HG03196 (cell line): ENCODE data around the gene TOMM34.

Experiments used
- ATAC-seq: cut with Tn5 transposase; IDR thresholded peaks from one replicate; pipeline ENCODE4 v1.9.1; 2021; ENCODE audit not compliant: unreplicated experiment

TOMM34 gene

DNA sequence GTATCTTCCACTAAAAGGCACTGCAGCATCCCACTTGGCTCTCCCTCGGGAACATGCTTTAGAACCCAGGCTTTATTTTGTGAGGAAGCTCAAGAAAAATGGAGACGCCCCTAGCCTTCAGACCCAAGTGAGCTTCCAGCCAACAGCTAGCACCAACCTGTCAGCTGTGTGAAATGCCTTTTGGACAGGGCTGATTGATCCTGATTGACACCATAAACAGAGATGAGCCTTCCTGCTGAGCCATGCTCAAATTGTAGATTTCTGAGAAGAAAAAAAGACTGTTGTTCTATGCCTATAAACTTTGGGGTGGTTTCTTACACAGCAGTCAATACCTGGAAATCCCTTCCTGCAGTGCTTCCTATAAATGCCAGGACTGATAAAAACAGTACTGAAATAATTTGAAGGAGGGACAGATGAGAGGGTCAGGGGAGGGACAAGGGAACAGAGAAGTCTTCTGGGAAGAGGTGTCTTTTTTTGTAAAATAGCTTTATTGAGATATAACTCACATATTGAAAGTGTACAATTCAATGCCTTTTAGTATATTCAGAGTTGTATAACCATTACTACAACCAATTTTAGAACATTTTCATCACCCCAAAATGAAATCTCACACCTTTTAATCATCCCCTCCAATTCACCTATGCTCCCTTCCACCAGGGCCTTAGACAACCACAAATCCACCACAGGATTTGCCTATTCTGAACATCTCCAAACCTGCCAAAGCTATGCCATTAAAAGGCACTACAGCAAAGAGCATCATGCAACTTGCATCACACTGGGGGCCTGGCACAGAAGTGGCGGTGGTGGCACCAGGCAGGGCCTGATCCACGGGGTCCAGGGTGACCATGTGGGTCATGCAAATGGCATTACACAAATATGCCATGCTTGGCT, 3.4 kb upstream of the TOMM34 start:
- ATAC-seq: no peak

- ATAC-seq: no peak
These were observed 2.3 kb upstream of the TOMM34 start for GRCh38 chr20:44962483-44962882.

- ATAC-seq: no peak
These were observed 1.7 kb upstream of the TOMM34 start for GRCh38 chr20:44961870-44962267.

DNA sequence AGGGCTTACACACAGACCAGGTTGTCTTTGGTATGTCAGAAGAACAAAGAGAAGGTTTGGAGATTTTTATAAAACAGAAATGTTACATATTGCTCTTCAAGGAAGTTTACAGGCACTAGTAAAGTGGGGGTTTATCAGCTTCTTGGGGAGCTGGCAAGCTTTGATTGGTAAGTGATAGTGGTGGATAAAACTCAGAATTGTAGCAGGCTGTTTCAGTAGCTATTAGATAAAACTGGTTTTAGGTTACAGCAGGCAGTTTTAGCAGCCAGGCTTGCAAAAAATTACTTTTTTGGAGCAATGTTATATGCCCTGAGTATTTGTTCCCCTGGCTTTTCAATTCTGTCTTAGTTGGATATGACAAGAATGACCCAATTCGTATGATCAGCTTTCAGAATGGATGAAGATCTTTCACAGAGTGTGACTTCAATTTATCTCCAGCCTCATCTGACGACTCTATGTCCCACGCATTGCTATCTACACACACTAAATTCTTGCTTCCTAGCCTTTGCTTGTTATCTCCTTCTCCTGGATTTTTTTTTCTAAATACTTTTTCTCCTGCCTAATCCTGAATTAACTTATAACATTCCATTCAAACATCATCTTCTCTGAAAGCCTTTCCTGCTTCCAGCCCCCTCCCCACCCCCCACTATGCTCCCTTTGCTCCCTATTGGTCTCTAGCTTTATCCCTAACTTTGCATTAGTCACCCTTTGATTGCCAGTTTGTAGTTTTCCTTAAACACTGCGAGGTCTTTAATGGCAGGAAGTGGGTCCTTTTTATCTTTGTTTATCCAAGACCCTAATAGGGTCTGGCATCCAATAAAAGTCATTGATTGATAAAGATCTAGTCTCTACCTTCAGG, 1.0 kb upstream of the TOMM34 start:
- no peak for ATAC-seq

DNA sequence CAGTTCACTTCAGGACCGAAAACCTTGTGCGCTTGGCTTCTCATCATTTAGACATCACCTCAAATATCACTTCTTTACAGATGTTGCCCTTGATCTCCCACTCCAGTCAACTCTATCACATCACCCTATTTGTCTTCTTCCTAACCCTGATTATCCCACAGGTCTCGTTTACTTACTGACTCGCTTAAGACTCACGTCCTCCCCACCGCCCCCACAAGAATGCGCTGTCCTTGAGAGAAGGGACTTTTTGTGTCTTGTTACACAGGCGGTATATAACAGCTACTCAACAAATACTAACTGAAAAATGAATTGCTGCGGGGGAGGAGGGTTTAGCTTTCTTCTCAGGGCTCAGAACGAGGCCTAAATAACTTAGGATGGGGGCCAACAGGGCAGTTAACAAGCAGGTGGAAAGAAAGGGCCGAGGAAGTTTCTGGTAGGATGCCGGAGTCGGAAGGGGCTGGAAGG, 527 bp downstream of the TOMM34 start:
- no peak for ATAC-seq

- no peak for ATAC-seq
These were observed 1.0 kb downstream of the TOMM34 start for GRCh38 chr20:44959082-44959637.

- no peak for ATAC-seq
These were observed 1.9 kb downstream of the TOMM34 start for GRCh38 chr20:44958276-44958675.

DNA sequence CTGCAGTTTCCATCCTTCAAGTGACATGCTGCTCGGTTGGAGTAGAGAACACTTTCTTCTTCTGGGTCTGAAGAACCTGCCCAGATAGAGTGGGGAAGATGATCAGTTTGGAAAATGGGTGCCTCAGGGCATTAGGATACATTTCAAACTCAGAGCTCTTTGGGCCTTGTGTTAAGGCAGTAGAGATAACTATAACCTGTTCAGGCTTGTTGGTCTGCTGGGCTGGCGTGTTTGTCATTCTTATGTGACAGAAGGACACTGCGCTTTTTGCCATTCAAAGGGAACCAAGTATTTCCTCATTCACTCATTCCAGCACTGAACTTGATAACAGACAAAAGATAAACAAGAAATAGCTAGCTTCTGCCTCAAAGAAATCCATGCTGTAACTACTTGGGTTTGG, 3.8 kb downstream of the TOMM34 start:
- no peak for ATAC-seq

DNA sequence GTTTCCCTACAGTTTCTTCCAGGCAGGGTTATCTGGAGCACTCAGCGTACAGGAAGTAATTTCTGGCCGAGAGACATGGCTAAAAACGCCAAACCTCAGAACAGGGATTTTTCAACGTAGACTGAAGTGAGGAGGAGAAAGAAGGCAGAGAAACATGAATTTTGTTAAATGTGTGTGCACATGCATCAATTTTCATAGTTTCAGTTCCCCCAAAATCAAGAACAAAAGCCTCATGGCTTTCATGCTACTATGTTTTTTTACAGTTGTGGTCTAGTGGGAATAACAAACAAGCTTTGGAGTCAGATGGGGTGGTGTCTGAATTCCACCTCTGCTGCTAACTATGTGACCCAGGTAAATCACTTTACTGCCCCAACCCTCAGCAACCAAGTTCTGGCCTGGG, 4.9 kb downstream of the TOMM34 start:
- ATAC-seq: no peak

GRCh38 chr20:44954211-44954610, 6.0 kb downstream of the TOMM34 start:
- no peak for ATAC-seq

- ATAC-seq: no peak
These were observed 7.5 kb downstream of the TOMM34 start for GRCh38 chr20:44952731-44953130.

- ATAC-seq: no peak
These were observed 9.8 kb downstream of the TOMM34 start for GRCh38 chr20:44950368-44950767.

- ATAC-seq: no peak
These were observed 11.7 kb downstream of the TOMM34 start for GRCh38 chr20:44948513-44948912.

DNA sequence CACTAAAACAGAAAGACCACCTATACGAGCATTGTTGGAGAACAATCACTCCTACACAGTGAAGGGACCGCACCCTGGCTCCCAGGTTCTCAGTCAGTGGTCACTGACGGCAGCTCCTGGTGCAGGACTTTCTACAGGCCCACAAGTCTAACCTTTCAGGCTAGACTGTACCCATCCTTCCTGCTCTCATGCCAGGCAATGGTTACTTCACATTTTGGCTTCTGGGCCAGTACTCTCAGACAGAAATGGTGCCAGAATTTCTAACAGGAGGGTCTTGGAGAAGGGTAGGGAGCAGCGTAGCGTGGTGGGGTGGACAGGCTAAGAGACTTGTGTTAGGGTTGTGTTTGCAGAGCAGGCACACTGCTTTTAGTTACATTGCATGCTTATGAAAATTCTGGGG, 12.1 kb downstream of the TOMM34 start:
- no peak for ATAC-seq

DNA sequence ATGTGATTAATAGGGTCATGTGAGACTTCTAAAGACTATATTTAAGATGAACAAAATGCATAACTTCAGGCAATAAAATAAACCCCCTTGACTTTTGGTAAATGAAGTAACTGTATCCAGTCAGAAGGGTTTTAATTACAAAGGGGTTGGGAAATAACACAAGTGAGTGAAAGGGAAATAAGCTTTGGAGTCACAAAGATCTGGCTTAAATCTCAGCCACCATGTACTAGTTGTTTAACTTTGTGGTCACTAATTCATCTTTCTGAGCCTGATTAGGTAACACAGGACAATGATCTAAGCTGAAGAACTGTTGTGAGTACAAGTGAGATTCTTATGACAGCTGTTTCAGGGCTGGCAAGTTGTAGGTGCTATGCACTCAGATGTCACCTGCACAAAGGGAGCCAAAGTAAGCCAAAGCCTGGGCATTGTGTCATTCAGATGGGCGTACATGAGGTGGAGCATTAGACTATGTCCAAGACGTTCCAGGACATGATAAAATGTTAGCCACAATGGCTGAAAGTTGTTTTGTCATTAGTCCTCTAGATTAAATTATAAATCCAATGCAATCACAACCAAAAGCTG, 13.8 kb downstream of the TOMM34 start:
- no peak for ATAC-seq

DNA sequence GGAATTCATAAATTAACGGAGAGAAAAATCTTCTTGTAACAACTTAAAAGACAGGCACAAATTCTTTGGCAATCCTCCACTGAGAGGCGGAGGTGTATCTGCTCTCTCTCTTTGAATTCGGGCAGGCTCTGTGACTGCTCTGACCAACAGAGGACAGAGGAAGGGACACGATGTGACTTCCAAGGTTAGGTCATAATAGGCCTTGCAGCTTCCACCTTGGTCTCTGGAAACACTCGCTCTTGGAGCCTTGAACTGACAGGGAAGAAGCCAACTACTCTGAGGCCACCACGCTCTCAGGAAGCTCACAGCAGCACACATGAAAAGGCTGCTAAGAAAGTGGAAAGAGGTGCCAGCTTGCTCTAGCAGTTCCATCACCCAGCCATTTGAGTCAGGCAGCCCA, 14.9 kb downstream of the TOMM34 start:
- no peak for ATAC-seq

- no peak for ATAC-seq
These were observed 16.4 kb downstream of the TOMM34 start for GRCh38 chr20:44943828-44944227.

GRCh38 chr20:44942264-44942973, 17.8 kb downstream of the TOMM34 start:
- no peak for ATAC-seq

DNA sequence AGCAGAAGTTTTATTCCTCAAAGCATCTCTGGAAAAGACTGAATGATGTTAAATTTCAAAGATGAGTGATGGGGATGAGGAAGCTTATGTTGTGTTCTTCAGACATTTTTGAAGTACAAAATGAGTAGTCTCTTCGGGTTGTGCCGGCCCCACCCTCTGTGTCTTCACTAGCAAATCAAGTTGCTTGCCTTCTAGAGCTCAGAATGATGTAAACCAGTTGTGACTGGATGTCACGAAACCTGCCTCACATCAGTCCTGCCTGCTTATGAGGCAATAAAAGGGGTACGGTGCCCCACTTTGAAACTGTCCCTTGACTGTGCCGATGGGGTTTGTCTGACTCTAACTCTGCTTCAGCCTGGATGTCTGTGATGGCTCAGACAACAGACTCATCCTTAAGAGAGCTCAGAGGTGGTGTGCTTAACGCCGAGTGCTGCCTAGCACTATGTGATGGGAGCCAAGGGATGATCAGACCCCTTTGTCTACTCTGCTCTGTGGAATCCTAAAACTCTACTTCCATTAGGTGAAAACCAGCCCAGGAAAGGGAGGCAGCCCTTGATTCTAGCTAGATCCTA, 19.0 kb downstream of the TOMM34 start:
- ATAC-seq: no peak

- ATAC-seq: no peak
These were observed 21.6 kb downstream of the TOMM34 start for GRCh38 chr20:44938637-44939036.
